ENCODE results near the gene CRYGN.

- TF ChIP-seq BHLHE40 (IDR thresholded peaks at IDR 0.05; ENCODE audit: borderline replicate concordance), result no peak
- TF ChIP-seq LEF1 (IDR thresholded peaks at IDR 0.05; ENCODE audit: borderline replicate concordance), result no peak
- TF ChIP-seq FOXK2 (IDR thresholded peaks at IDR 0.05), result no peak
- no peak for TF ChIP-seq HDGF (IDR thresholded peaks at IDR 0.05; ENCODE audit: borderline replicate concordance)
- TF ChIP-seq NFRKB (IDR thresholded peaks at IDR 0.05), result no peak
Measured at GRCh38 chr7:151384352-151384697, 55.6 kb downstream of the CRYGN start.

Data from HEK293T (cell line).